GM21529 (cell line): ENCODE measurements around the gene MICU1.
"Not testable (repeated sequence)": the region's sequence is repeated elsewhere in the genome, so short reads cannot be mapped to it uniquely, and the experiment has no call there.

Experiments used
- ATAC-seq: cut with Tn5 transposase; IDR thresholded peaks from one replicate; pipeline ENCODE4 v1.9.1; 2021; ENCODE audit not compliant: unreplicated experiment

Gene MICU1

GRCh38 chr10:72353965-72354355, 271.9 kb downstream of the MICU1 start:
- ATAC-seq = peak; percentile 4

GRCh38 chr10:72353028-72353964, 272.6 kb downstream of the MICU1 start:
- no peak for ATAC-seq

- no peak for ATAC-seq
Measured at GRCh38 chr10:72351479-72351878, 274.4 kb downstream of the MICU1 start.

GRCh38 chr10:72349438-72349837, 276.4 kb downstream of the MICU1 start:
- ATAC-seq = no peak

- no peak for ATAC-seq
Measured at GRCh38 chr10:72348282-72348681, 277.6 kb downstream of the MICU1 start.

- not testable (repeated sequence) for ATAC-seq
Measured at GRCh38 chr10:72346117-72346516, 279.8 kb downstream of the MICU1 start.

- no peak for ATAC-seq
Measured at GRCh38 chr10:72344932-72345331, 280.9 kb downstream of the MICU1 start.

GRCh38 chr10:72342911-72343310, 283.0 kb downstream of the MICU1 start:
- ATAC-seq = no peak

- ATAC-seq = no peak
Measured at GRCh38 chr10:72340510-72341261, 285.2 kb downstream of the MICU1 start.

GRCh38 chr10:72338180-72338579, 287.7 kb downstream of the MICU1 start:
- no peak for ATAC-seq

GRCh38 chr10:72337722-72338121, 288.2 kb downstream of the MICU1 start:
- ATAC-seq = no peak

GRCh38 chr10:72337039-72337629, 288.7 kb downstream of the MICU1 start:
- no peak for ATAC-seq

- ATAC-seq = no peak
Measured at GRCh38 chr10:72336259-72337038, 289.4 kb downstream of the MICU1 start.

GRCh38 chr10:72335394-72336258, 290.3 kb downstream of the MICU1 start:
- ATAC-seq = peak; percentile 52

- ATAC-seq = peak; percentile 76
Measured at GRCh38 chr10:72334825-72335393, 291.0 kb downstream of the MICU1 start.

GRCh38 chr10:72334196-72334824, 291.6 kb downstream of the MICU1 start:
- peak; percentile 12 for ATAC-seq

- no peak for ATAC-seq
Measured at GRCh38 chr10:72333112-72334015, 292.5 kb downstream of the MICU1 start.
